ENCODE data around the gene UBXN1. TPM values are rescaled to one million over a fixed set of nuclear protein-coding genes. Genes with fewer than 3 reads are reported as not detected.

Gene UBXN1
- total RNA-seq, 1 experiment from 2014 or later = 118 TPM

- no peak overlapping the region for H3K14ac ChIP-seq (ENCODE audit: insufficient read depth, low read length)
- H3K23me2 ChIP-seq (ENCODE audit: insufficient read length, low read depth, low read length, poor library complexity, severe bottlenecking) = peaks cover 9% of the 10 kb centered on the region
- H2BK12ac ChIP-seq (ENCODE audit: insufficient read length, low read depth, low read length) = no peak overlapping the region
- no peaks in the 10 kb centered on the region for H3K79me1 ChIP-seq (ENCODE audit: insufficient read depth, low read depth, low read length, poor library complexity, severe bottlenecking)
- no peaks in the 10 kb centered on the region for H3K9me3 ChIP-seq (ENCODE audit: control insufficient read depth, low read depth, low read length)
- H3K27ac Mint-ChIP-seq = peak overlapping the region in 1 of 3 experiments; percentile 76; a peak in 2 of 7 replicates
- no peak overlapping the region for H3K56ac ChIP-seq (ENCODE audit: insufficient read length, low read depth, low read length)
- no CpG with 5 or more reads among the region's 11 CpGs for WGBS (ENCODE audit: extremely low coverage, insufficient read length, low lambda C conversion rate)
- no peak overlapping the region for H2AFZ ChIP-seq (ENCODE audit: low read length)
- H3K18ac ChIP-seq (ENCODE audit: insufficient read length, low read depth, low read length) = no peak overlapping the region
- no peak for DNase-seq
- H3K27ac ChIP-seq (ENCODE audit: insufficient read length, low read depth, low read length) = no peak overlapping the region
- no peak overlapping the region for H3T11ph ChIP-seq (ENCODE audit: low read length)
- H3K9me3 Mint-ChIP-seq = no peaks in the 10 kb centered on the region
- H2AK5ac ChIP-seq (ENCODE audit: insufficient read length, low read length) = no peak overlapping the region
- no peak overlapping the region for H4K5ac ChIP-seq (ENCODE audit: insufficient read length, low read depth, low read length)
- peaks cover 3% of the 10 kb centered on the region; the same call in 1 of the 2 replicates for H3K4me1 ChIP-seq (ENCODE audit: insufficient read depth, low read length)
- H4K91ac ChIP-seq (ENCODE audit: insufficient read length, low read depth, low read length) = no peak overlapping the region
- H3K79me2 ChIP-seq (ENCODE audit: insufficient read depth, low read length) = peaks cover 9% of the 10 kb centered on the region; the same call in 1 of the 2 replicates
- H3K4me1 Mint-ChIP-seq = peaks cover 12 to 17% of the 10 kb centered on the region in 2 experiments
- no peaks in the 10 kb centered on the region for H3K27me3 ChIP-seq (ENCODE audit: insufficient read depth, low read length)
- H3K36me3 Mint-ChIP-seq (ENCODE audit: insufficient read depth in 1 of 3, low read depth in 3 of 3) = peaks cover 11 to 31% (median 18%) of the 10 kb centered on the region in 3 experiments
- no peak overlapping the region for H3K4me3 Mint-ChIP-seq
- no peak overlapping the region for H3K4me2 ChIP-seq (ENCODE audit: insufficient read depth, insufficient read length, low read length)
- H3K4ac ChIP-seq (ENCODE audit: low read depth, low read length) = no peak overlapping the region
- no peak overlapping the region for H4K8ac ChIP-seq (replicated peaks; ENCODE audit: insufficient read length, low read depth, low read length)
- H2BK15ac ChIP-seq (ENCODE audit: low read depth, low read length) = no peak overlapping the region
- H2BK120ac ChIP-seq (ENCODE audit: low read depth, low read length, poor library complexity, severe bottlenecking) = no peak overlapping the region
- no peak overlapping the region for H2BK20ac ChIP-seq (ENCODE audit: low read depth, low read length, poor library complexity, severe bottlenecking)
- no peak overlapping the region for H3K9ac ChIP-seq (ENCODE audit: extremely low read depth, insufficient read length, low read length)
- H2BK5ac ChIP-seq (ENCODE audit: insufficient read length, low read length) = no peak overlapping the region
- H3K23ac ChIP-seq (ENCODE audit: insufficient read length, low read depth, low read length) = no peak overlapping the region
- H4K20me1 ChIP-seq (ENCODE audit: control insufficient read depth, insufficient read depth, insufficient read length) = no peaks in the 10 kb centered on the region
- H3K27me3 Mint-ChIP-seq (ENCODE audit: low read depth) = no peaks in the 10 kb centered on the region
- TF ChIP-seq CTCF (conservative IDR thresholded peaks at IDR 0.05) = no peak
Measured at GRCh38 chr11:62649486-62649885, 29.4 kb downstream of the UBXN1 start.
